GM13976 (cell line): Measurements from ENCODE around the gene ITIH5.

Experiments used
- DNase-seq: peaks from one replicate; pipeline ENCODE4 v3.0.0; 2012; ENCODE audit warnings: low spot score
- CTCF ChIP-seq: IDR thresholded peaks from 2 replicates; pipeline ENCODE4 v1.5.1; 2012; ENCODE audit warnings: borderline replicate concordance, mild to moderate bottlenecking; ENCODE audit not compliant: insufficient read depth; ENCODE audit errors: extremely low read depth, missing control alignments, control extremely low read depth
- in situ Hi-C: fragments of 300-500 bp; cut with MboI; formaldehyde crosslinking; loops from one replicate; pipeline ENCODE4 v1.12.0; 2022; ENCODE audit warnings: low sequenced_read_pairs, mixed read lengths, inconsistent platforms; ENCODE audit not compliant: unreplicated experiment

Gene ITIH5

DNA sequence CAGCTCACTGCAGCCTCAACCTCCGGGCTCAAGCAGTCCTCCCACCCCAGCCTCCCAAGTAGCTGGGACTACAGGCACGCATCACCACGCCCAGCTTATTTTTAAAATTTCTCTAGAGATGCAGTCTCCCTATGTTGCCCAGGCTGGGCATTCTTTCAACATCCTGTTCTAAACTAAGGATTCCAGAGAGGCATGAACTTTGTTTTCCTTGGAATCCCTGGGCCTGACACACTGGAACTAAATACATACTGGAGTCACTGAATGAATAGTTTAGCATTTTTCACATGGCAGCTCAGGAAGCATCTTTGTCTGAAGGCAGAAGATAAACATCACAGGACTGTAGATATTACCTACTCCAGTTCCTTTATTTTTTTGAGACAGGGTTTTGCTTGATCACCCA, 108.7 kb downstream of the ITIH5 start:
- no peak for DNase-seq
- in situ Hi-C loops = no loop called here
- no peak for TF ChIP-seq CTCF

- in situ Hi-C loops = no loop called here
- no peak for DNase-seq
Measured at GRCh38 chr10:7553531-7553930, 113.2 kb downstream of the ITIH5 start.

DNA sequence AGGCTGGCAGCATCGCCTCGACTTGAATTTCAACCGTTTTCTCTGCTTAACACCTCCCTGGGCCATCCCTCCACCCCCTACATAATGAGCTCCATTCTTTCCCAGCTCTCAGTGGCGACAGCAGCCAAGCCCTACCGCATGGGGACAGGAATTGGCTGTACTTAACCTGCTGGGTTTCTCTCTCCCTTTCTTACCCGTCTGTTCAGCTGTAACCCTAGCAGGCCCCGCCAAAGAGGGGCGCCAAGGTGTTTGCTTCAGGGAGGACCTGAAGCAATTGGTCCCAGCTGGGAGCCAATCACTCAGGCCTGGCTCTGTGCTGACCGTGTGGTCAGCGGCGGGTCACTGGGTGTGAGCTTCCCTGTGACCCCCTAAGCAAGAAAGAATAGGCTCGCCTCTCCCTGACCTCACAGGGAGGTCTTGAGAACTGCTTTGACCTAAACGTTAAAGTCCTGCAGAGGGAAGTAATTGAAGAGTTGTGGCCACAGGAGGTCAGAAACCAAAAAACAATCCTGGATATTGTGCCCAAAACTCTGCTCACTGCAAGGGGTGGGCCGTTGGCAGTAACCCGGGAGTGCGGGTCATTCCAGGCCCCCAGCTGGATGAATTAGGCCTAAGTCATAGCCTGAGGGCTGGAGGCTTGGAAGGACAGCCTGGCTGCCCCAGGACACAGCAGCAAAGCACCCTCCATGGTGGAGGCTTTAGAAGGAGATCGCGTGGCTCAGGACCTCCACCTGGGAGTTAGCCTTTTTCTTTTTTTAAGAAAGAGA, 114.6 kb downstream of the ITIH5 start:
- in situ Hi-C loops = no loop called here
- no peak for TF ChIP-seq CTCF
- no peak for DNase-seq

More at GRCh38 chr10:7553531-7553930, 113.2 kb downstream of the ITIH5 start:
- no peak for TF ChIP-seq CTCF

DNA sequence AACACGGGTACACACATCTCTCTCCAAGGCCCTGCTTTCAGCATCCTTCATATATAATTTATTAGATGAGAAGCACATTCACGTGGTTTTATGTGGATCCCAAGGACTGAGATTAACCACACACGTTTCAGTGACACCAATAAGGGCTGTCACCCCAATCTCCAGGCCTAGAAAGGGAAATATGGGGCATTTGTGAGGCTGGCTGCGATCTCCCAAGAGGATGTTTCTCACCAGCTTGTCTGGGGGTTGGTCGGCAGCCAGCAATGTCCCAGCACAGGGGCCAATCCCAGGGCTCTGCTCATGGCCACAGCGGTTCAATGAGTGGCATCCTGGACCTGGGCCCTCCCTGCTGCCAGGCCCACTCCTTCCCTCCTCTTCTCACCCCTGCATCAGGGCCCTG, 115.5 kb downstream of the ITIH5 start:
- in situ Hi-C loops = no loop called here
- DNase-seq = no peak
- no peak for TF ChIP-seq CTCF

GRCh38 chr10:7550013-7550412, 116.8 kb downstream of the ITIH5 start:
- no peak for DNase-seq
- in situ Hi-C loops = no loop called here
- TF ChIP-seq CTCF = no peak

- TF ChIP-seq CTCF = no peak
- DNase-seq = no peak
- in situ Hi-C loops = loop anchor here (25.0 kb wide), 1 partner anchor 1739 kb away; no protein-coding TSS in a partner anchor
Measured at GRCh38 chr10:7547829-7548228, 118.9 kb downstream of the ITIH5 start.
